ENCODE measurements around the gene STIM2. TPM values are rescaled to one million over a fixed set of nuclear protein-coding genes. Genes with fewer than 3 reads are reported as not detected.

Gene STIM2
- total and polyA plus RNA-seq, 2 donors (not counting 1 experiment from before 2014, with no cell fraction given): 19.0 to 33.0 TPM

DNA sequence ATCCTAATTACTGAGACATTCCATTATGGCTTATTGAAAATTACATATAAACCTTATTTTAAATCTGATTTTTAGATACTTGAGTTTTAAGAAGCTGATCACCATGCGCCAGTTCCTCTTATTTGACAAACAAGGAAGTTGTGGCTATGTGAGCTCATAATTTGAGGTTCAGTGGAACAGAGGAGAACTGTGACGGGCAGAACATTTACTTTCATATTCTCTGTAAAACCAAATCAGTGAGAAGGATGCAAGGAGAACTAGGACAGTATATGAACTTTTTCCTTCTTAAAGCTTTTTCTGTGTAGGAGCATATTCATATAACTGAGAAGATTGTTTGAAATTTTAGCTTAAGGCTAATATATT, 25.3 kb downstream of the STIM2 start:
- H4K20me1 ChIP-seq (ENCODE audit: control insufficient read depth, extremely low read depth, insufficient read depth, low read length): no peaks in the 10 kb centered on the region
- no peaks in the 10 kb centered on the region for H3K9me3 ChIP-seq (ENCODE audit: control insufficient read depth, insufficient read depth, low read depth, low read length)
- no peaks in the 10 kb centered on the region for H3K79me2 ChIP-seq (ENCODE audit: control insufficient read depth, insufficient read depth, low read length)
- H3K36me3 ChIP-seq (ENCODE audit: control insufficient read depth, insufficient read depth, low read length): no peaks in the 10 kb centered on the region
- H3K4me3 ChIP-seq (replicated peaks in 1 of 4; ENCODE audit: control extremely low read depth in 1 of 4, insufficient read depth in 1 of 4, low read depth in 3 of 4, low read length in 4 of 4): no peak overlapping the region
- no peak for DNase-seq (ENCODE audit: low read depth in 2 of 2)
- TF ChIP-seq EZH2 (IDR thresholded peaks at IDR 0.05; ENCODE audit: low read length, missing control alignments): no peak
- H3K4me1 ChIP-seq (ENCODE audit: control insufficient read depth, extremely low read depth, insufficient read depth, low read length): no peaks in the 10 kb centered on the region
- no peak overlapping the region for H2AFZ ChIP-seq (ENCODE audit: low read length)
- no peaks in the 10 kb centered on the region for H3K27me3 ChIP-seq (ENCODE audit: control insufficient read depth, insufficient read depth, low read length)
- no peak overlapping the region for H3K4me2 ChIP-seq (ENCODE audit: extremely low read depth, insufficient read depth, low read length)
- H3K9ac ChIP-seq (ENCODE audit: insufficient read depth, low read length): no peak overlapping the region
- no peak overlapping the region for H3K27ac ChIP-seq (ENCODE audit: insufficient read depth, low read length)

DNA sequence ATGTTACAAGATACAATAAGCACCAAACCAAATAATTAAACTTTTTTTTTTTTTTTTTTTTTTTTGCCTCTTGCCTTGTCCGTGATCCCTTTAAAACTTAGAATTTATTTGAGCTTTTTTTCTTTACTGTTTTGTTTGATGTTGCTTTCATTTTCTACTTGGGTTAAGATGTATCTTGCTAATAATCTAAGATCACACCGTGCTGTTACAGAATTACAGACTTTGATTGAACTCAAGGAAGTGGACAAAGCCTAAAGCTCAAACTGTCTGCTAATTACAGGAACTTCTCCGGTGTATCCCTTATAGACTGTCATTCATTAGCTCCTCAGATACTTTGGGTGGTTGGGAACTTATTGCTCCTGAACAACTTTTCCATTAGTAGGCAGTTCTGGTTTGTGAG, 26.5 kb downstream of the STIM2 start:
- H3K27me3 ChIP-seq (ENCODE audit: control insufficient read depth, insufficient read depth, low read length): no peaks in the 10 kb centered on the region
- no peaks in the 10 kb centered on the region for H4K20me1 ChIP-seq (ENCODE audit: control insufficient read depth, extremely low read depth, insufficient read depth, low read length)
- H2AFZ ChIP-seq (ENCODE audit: low read length): no peak overlapping the region
- no peak for DNase-seq (ENCODE audit: low read depth in 2 of 2)
- no peak overlapping the region for H3K27ac ChIP-seq (ENCODE audit: insufficient read depth, low read length)
- H3K9me3 ChIP-seq (ENCODE audit: control insufficient read depth, insufficient read depth, low read depth, low read length): no peaks in the 10 kb centered on the region
- H3K4me2 ChIP-seq (ENCODE audit: extremely low read depth, insufficient read depth, low read length): no peak overlapping the region
- H3K4me3 ChIP-seq (replicated peaks in 1 of 4; ENCODE audit: control extremely low read depth in 1 of 4, insufficient read depth in 1 of 4, low read depth in 3 of 4, low read length in 4 of 4): no peak overlapping the region
- H3K79me2 ChIP-seq (ENCODE audit: control insufficient read depth, insufficient read depth, low read length): no peaks in the 10 kb centered on the region
- no peak overlapping the region for H3K9ac ChIP-seq (ENCODE audit: insufficient read depth, low read length)
- H3K36me3 ChIP-seq (ENCODE audit: control insufficient read depth, insufficient read depth, low read length): no peaks in the 10 kb centered on the region
- H3K4me1 ChIP-seq (ENCODE audit: control insufficient read depth, extremely low read depth, insufficient read depth, low read length): no peaks in the 10 kb centered on the region
- TF ChIP-seq, protein P1, sequence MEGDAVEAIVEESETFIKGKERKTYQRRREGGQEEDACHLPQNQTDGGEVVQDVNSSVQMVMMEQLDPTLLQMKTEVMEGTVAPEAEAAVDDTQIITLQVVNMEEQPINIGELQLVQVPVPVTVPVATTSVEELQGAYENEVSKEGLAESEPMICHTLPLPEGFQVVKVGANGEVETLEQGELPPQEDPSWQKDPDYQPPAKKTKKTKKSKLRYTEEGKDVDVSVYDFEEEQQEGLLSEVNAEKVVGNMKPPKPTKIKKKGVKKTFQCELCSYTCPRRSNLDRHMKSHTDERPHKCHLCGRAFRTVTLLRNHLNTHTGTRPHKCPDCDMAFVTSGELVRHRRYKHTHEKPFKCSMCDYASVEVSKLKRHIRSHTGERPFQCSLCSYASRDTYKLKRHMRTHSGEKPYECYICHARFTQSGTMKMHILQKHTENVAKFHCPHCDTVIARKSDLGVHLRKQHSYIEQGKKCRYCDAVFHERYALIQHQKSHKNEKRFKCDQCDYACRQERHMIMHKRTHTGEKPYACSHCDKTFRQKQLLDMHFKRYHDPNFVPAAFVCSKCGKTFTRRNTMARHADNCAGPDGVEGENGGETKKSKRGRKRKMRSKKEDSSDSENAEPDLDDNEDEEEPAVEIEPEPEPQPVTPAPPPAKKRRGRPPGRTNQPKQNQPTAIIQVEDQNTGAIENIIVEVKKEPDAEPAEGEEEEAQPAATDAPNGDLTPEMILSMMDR (conservative IDR thresholded peaks at IDR 0.05 in 1 of 2, IDR thresholded peaks at IDR 0.05 in 1 of 2; ENCODE audit: low read depth in 1 of 2, low read length in 2 of 2): no peak
- no peak for TF ChIP-seq EZH2 (IDR thresholded peaks at IDR 0.05; ENCODE audit: low read length, missing control alignments)

- H3K4me3 ChIP-seq (replicated peaks in 1 of 4; ENCODE audit: control extremely low read depth in 1 of 4, insufficient read depth in 1 of 4, low read depth in 3 of 4, low read length in 4 of 4): no peak overlapping the region
- no peaks in the 10 kb centered on the region for H3K27me3 ChIP-seq (ENCODE audit: control insufficient read depth, insufficient read depth, low read length)
- no peaks in the 10 kb centered on the region for H3K4me1 ChIP-seq (ENCODE audit: control insufficient read depth, extremely low read depth, insufficient read depth, low read length)
- no peaks in the 10 kb centered on the region for H3K79me2 ChIP-seq (ENCODE audit: control insufficient read depth, insufficient read depth, low read length)
- H3K36me3 ChIP-seq (ENCODE audit: control insufficient read depth, insufficient read depth, low read length): no peaks in the 10 kb centered on the region
- no peak for TF ChIP-seq EZH2 (IDR thresholded peaks at IDR 0.05; ENCODE audit: low read length, missing control alignments)
- TF ChIP-seq, protein P1 (conservative IDR thresholded peaks at IDR 0.05 in 1 of 2, IDR thresholded peaks at IDR 0.05 in 1 of 2; ENCODE audit: low read depth in 1 of 2, low read length in 2 of 2): no peak
- no peak overlapping the region for H3K27ac ChIP-seq (ENCODE audit: insufficient read depth, low read length)
- no peak for DNase-seq (ENCODE audit: low read depth in 2 of 2)
- no peak overlapping the region for H3K9ac ChIP-seq (ENCODE audit: insufficient read depth, low read length)
- no peak overlapping the region for H2AFZ ChIP-seq (ENCODE audit: low read length)
- no peak overlapping the region for H3K4me2 ChIP-seq (ENCODE audit: extremely low read depth, insufficient read depth, low read length)
- H4K20me1 ChIP-seq (ENCODE audit: control insufficient read depth, extremely low read depth, insufficient read depth, low read length): no peaks in the 10 kb centered on the region
- no peaks in the 10 kb centered on the region for H3K9me3 ChIP-seq (ENCODE audit: control insufficient read depth, insufficient read depth, low read depth, low read length)
Measured at GRCh38 chr4:26887809-26888208, 27.2 kb downstream of the STIM2 start.
